B cell (primary cell): ENCODE results near the gene SAMD10.

ENCODE experiments used
- EZH2 ChIP-seq: IDR thresholded peaks from 2 replicates; pipeline ENCODE4 v1.6.1; 2012; ENCODE audit warnings: borderline replicate concordance, low read depth, mild to moderate bottlenecking, moderate library complexity, low read length; ENCODE audit not compliant: insufficient read depth, poor library complexity, severe bottlenecking
- TF ChIP-seq, protein P1 (sequence below): fragments of 200-600 bp; IDR thresholded peaks from one replicate; pipeline ENCODE4 v1.8.0; 2022; ENCODE audit warnings: antibody characterized with exemption, mild to moderate bottlenecking

DNA sequence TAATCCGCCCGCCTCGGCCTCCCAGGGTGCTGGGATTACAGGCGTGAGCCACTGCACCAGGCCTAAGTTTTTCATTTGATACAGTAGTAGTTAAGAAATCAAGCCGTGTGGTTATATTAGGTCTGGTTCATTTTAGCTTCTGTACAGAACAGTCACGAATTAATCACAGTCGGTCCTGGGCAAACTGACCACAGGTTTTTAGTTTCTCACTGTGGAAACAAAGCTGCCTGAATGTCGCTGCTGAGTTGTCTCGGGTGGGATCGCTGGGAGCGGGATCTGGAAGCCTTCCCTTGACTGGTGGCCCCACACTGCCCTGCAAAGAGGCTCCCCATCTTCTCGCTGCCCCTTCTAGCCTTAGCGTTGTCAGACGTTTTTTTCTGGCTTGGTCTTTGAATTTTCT is 41.8 kb downstream of the SAMD10 start:
- TF ChIP-seq, protein P1, sequence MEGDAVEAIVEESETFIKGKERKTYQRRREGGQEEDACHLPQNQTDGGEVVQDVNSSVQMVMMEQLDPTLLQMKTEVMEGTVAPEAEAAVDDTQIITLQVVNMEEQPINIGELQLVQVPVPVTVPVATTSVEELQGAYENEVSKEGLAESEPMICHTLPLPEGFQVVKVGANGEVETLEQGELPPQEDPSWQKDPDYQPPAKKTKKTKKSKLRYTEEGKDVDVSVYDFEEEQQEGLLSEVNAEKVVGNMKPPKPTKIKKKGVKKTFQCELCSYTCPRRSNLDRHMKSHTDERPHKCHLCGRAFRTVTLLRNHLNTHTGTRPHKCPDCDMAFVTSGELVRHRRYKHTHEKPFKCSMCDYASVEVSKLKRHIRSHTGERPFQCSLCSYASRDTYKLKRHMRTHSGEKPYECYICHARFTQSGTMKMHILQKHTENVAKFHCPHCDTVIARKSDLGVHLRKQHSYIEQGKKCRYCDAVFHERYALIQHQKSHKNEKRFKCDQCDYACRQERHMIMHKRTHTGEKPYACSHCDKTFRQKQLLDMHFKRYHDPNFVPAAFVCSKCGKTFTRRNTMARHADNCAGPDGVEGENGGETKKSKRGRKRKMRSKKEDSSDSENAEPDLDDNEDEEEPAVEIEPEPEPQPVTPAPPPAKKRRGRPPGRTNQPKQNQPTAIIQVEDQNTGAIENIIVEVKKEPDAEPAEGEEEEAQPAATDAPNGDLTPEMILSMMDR, result no peak
- TF ChIP-seq EZH2, result no peak
